GM18868 (cell line): ENCODE measurements around the gene NR1H2.
"Not testable (repeated sequence)": the region's sequence is repeated elsewhere in the genome, so short reads cannot be mapped to it uniquely, and the experiment has no call there.

Source experiments
- ATAC-seq: cut with Tn5 transposase; IDR thresholded peaks from one replicate; pipeline ENCODE4 v1.9.1; 2021; ENCODE audit warnings: mild to moderate bottlenecking, moderate library complexity; ENCODE audit not compliant: unreplicated experiment

The NR1H2 gene

GRCh38 chr19:50376166-50377050 is at the start of gene NR1H2:
TSS of gene NR1H2 (plus strand) at chr19:50376457. CDS start at chr19:50377606, 1,149 bp downstream.
- peak; percentile 88 for ATAC-seq

GRCh38 chr19:50327013-50327412 is 49.2 kb upstream of the NR1H2 start:
- no peak for ATAC-seq

GRCh38 chr19:50327461-50328223 is 48.6 kb upstream of the NR1H2 start:
- ATAC-seq = no peak

GRCh38 chr19:50328224-50328872 is 47.9 kb upstream of the NR1H2 start:
- ATAC-seq = no peak

- peak; percentile 14 for ATAC-seq
These were observed 47.4 kb upstream of the NR1H2 start for GRCh38 chr19:50328873-50329145.

GRCh38 chr19:50329146-50329925 is 46.9 kb upstream of the NR1H2 start, which contains the start of gene KCNC3:
TSS of gene KCNC3 (minus strand) at chr19:50329377. CDS start at chr19:50329082, 295 bp downstream.
- peak; percentile 52 for ATAC-seq

GRCh38 chr19:50329926-50330294 is 46.3 kb upstream of the NR1H2 start:
- not testable (repeated sequence) for ATAC-seq

GRCh38 chr19:50330365-50331078 is 45.7 kb upstream of the NR1H2 start:
- peak; percentile 25 for ATAC-seq

GRCh38 chr19:50331221-50331993 is 44.9 kb upstream of the NR1H2 start:
- no peak for ATAC-seq

GRCh38 chr19:50331994-50332243 is 44.3 kb upstream of the NR1H2 start:
- ATAC-seq = no peak

- ATAC-seq = no peak
These were observed 43.8 kb upstream of the NR1H2 start for GRCh38 chr19:50332244-50333038.

GRCh38 chr19:50333235-50333736 is 43.0 kb upstream of the NR1H2 start:
- peak; percentile 54 for ATAC-seq

GRCh38 chr19:50333737-50334617 is 42.3 kb upstream of the NR1H2 start:
- ATAC-seq = peak; percentile 21

- no peak for ATAC-seq
These were observed 41.4 kb upstream of the NR1H2 start for GRCh38 chr19:50334741-50335421.

GRCh38 chr19:50337031-50337430 is 39.2 kb upstream of the NR1H2 start:
- not testable (repeated sequence) for ATAC-seq

GRCh38 chr19:50340331-50340730 is 35.9 kb upstream of the NR1H2 start:
- ATAC-seq = no peak

GRCh38 chr19:50341091-50341564 is 35.1 kb upstream of the NR1H2 start:
- peak; percentile 68 for ATAC-seq
